Ectodermal cell (in vitro differentiated cells): ENCODE measurements around the gene WDR70.

Experiments
- H3K27ac ChIP-seq: 2 replicates; pipeline ENCODE4 v1.7.0; 2013; ENCODE audit warnings: mild to moderate bottlenecking, low read depth, low read length; ENCODE audit not compliant: insufficient read depth, poor library complexity, severe bottlenecking
- H3K27me3 ChIP-seq: 2 replicates; pipeline ENCODE4 v1.7.0; 2013; ENCODE audit warnings: mild to moderate bottlenecking, low read length; ENCODE audit not compliant: insufficient read depth, control insufficient read depth, poor library complexity, severe bottlenecking
- H3K36me3 ChIP-seq: one replicate; pipeline ENCODE4 v1.7.0; 2013; ENCODE audit warnings: low read length; ENCODE audit not compliant: control insufficient read depth, insufficient read depth
- H3K4me1 ChIP-seq: one replicate; pipeline ENCODE4 v1.7.0; 2013; ENCODE audit warnings: low read length; ENCODE audit not compliant: control insufficient read depth, insufficient read depth
- H3K4me3 ChIP-seq: 2 replicates; pipeline ENCODE4 v1.7.0; 2013; ENCODE audit warnings: low read depth, low read length, control low read depth; ENCODE audit not compliant: insufficient read depth
- H3K9me3 ChIP-seq: 2 replicates; pipeline ENCODE4 v1.7.0; 2013; ENCODE audit warnings: mild to moderate bottlenecking, low read length, moderate library complexity; ENCODE audit not compliant: control insufficient read depth
- WGBS, 2 experiments: methylation state at CpG; one replicate each; pipeline ENCODE4 v1.1.7; 2013; ENCODE audit warnings: missing lambda C conversion rate in 2 of 2; 5-methylcytosine and 5-hydroxymethylcytosine counted together

WDR70 gene

GRCh38 chr5:37567566-37567965, 188.4 kb downstream of the WDR70 start:
- Histone ChIP-seq H3K27me3 (no peaks in the 10 kb centered on the region), H3K4me1 (no peaks in the 10 kb centered on the region), H3K27ac (no peak overlapping the region), H3K9me3 (no peaks in the 10 kb centered on the region), H3K4me3 (no peak overlapping the region), H3K36me3 (no peaks in the 10 kb centered on the region)
- 94 to 95% methylated on average over 3 of the region's 3 CpGs for WGBS, 2 experiments

- Histone ChIP-seq H3K4me3 (no peak overlapping the region), H3K27me3 (no peaks in the 10 kb centered on the region), H3K27ac (no peak overlapping the region), H3K9me3 (no peaks in the 10 kb centered on the region), H3K4me1 (no peaks in the 10 kb centered on the region), H3K36me3 (no peaks in the 10 kb centered on the region)
These were observed 189.1 kb downstream of the WDR70 start for GRCh38 chr5:37568018-37568753.

- Histone ChIP-seq H3K27ac (no peak overlapping the region), H3K27me3 (no peaks in the 10 kb centered on the region), H3K9me3 (no peaks in the 10 kb centered on the region), H3K4me1 (no peaks in the 10 kb centered on the region), H3K4me3 (no peak overlapping the region), H3K36me3 (no peaks in the 10 kb centered on the region)
These were observed 189.8 kb downstream of the WDR70 start for GRCh38 chr5:37568893-37569292.

- WGBS, 2 experiments = 100% methylated on average over 1 of the region's 2 CpGs
- Histone ChIP-seq H3K36me3 (no peaks in the 10 kb centered on the region), H3K9me3 (no peaks in the 10 kb centered on the region), H3K4me1 (no peaks in the 10 kb centered on the region), H3K27ac (no peak overlapping the region), H3K4me3 (no peak overlapping the region), H3K27me3 (no peaks in the 10 kb centered on the region)
These were observed 190.3 kb downstream of the WDR70 start for GRCh38 chr5:37569466-37569865.

GRCh38 chr5:37570597-37570996, 191.5 kb downstream of the WDR70 start:
- Histone ChIP-seq H3K27me3 (no peaks in the 10 kb centered on the region), H3K36me3 (no peaks in the 10 kb centered on the region)
- WGBS, 2 experiments = 88 to 96% methylated on average over 1 of the region's 1 CpG

GRCh38 chr5:37571985-37572384, 192.9 kb downstream of the WDR70 start:
- no peak overlapping the region for H3K4me3 ChIP-seq
- H3K9me3 ChIP-seq = no peaks in the 10 kb centered on the region

More at GRCh38 chr5:37570597-37570996, 191.5 kb downstream of the WDR70 start:
- Histone ChIP-seq H3K9me3 (no peaks in the 10 kb centered on the region), H3K27ac (no peak overlapping the region), H3K4me1 (no peaks in the 10 kb centered on the region), H3K4me3 (no peak overlapping the region)

GRCh38 chr5:37575541-37576489, 196.7 kb downstream of the WDR70 start:
- 96 to 97% methylated on average over 4 to 6 of the region's 8 CpGs for WGBS, 2 experiments
- no peak overlapping the region for H3K27ac ChIP-seq
- H3K9me3 ChIP-seq = no peaks in the 10 kb centered on the region
- no peaks in the 10 kb centered on the region for H3K27me3 ChIP-seq
- no peak overlapping the region for H3K4me3 ChIP-seq
- no peaks in the 10 kb centered on the region for H3K4me1 ChIP-seq
- no peaks in the 10 kb centered on the region for H3K36me3 ChIP-seq

More at GRCh38 chr5:37571985-37572384, 192.9 kb downstream of the WDR70 start:
- 97 to 98% methylated on average over 2 of the region's 2 CpGs for WGBS, 2 experiments
- no peaks in the 10 kb centered on the region for H3K27me3 ChIP-seq
- H3K4me1 ChIP-seq = no peaks in the 10 kb centered on the region
- H3K36me3 ChIP-seq = no peaks in the 10 kb centered on the region
- H3K27ac ChIP-seq = no peak overlapping the region

- no peaks in the 10 kb centered on the region for H3K27me3 ChIP-seq
- no peaks in the 10 kb centered on the region for H3K4me1 ChIP-seq
- H3K9me3 ChIP-seq = no peaks in the 10 kb centered on the region
- 90 to 100% methylated on average over 1 to 3 of the region's 3 CpGs for WGBS, 2 experiments
- H3K36me3 ChIP-seq = no peaks in the 10 kb centered on the region
- no peak overlapping the region for H3K4me3 ChIP-seq
- H3K27ac ChIP-seq = no peak overlapping the region
These were observed 197.4 kb downstream of the WDR70 start for GRCh38 chr5:37576552-37576951.

- H3K4me1 ChIP-seq = no peaks in the 10 kb centered on the region
- H3K27ac ChIP-seq = no peak overlapping the region
- WGBS, 2 experiments = 100% methylated on average over 1 to 3 of the region's 3 CpGs
- no peaks in the 10 kb centered on the region for H3K36me3 ChIP-seq
- H3K9me3 ChIP-seq = no peaks in the 10 kb centered on the region
- no peak overlapping the region for H3K4me3 ChIP-seq
- no peaks in the 10 kb centered on the region for H3K27me3 ChIP-seq
These were observed 199.1 kb downstream of the WDR70 start for GRCh38 chr5:37578176-37578575.

- Histone ChIP-seq H3K9me3 (no peaks in the 10 kb centered on the region), H3K4me1 (no peaks in the 10 kb centered on the region), H3K27me3 (no peaks in the 10 kb centered on the region), H3K36me3 (no peaks in the 10 kb centered on the region), H3K4me3 (no peak overlapping the region), H3K27ac (no peak overlapping the region)
- 96 to 100% methylated on average over 2 of the region's 2 CpGs for WGBS, 2 experiments
These were observed 201.0 kb downstream of the WDR70 start for GRCh38 chr5:37580106-37580505.
